ENCODE data around the gene SNTG2.

Gene SNTG2

GRCh38 chr2:1169291-1169949 is 218.8 kb downstream of the SNTG2 start:
- no peak for ATAC-seq
- TF ChIP-seq PPARA (CRISPR knock-in tag; IDR thresholded peaks at IDR 0.05; ENCODE audit: borderline replicate concordance) = no peak
- no peak for TF ChIP-seq PATZ1 (CRISPR knock-in tag; IDR thresholded peaks at IDR 0.05; ENCODE audit: borderline replicate concordance)
- no peak for TF ChIP-seq TOX (CRISPR knock-in tag; IDR thresholded peaks at IDR 0.05; ENCODE audit: borderline replicate concordance)
- TF ChIP-seq CSRNP3 (CRISPR knock-in tag; IDR thresholded peaks at IDR 0.05) = no peak
- no peak for TF ChIP-seq TCF4 (CRISPR knock-in tag; IDR thresholded peaks at IDR 0.05; ENCODE audit: borderline replicate concordance)
- no peak for TF ChIP-seq ZNF8 (CRISPR knock-in tag; IDR thresholded peaks at IDR 0.05)
- no peak for TF ChIP-seq SNAI2 (CRISPR knock-in tag; IDR thresholded peaks at IDR 0.05)
- TF ChIP-seq GLIS3 (CRISPR knock-in tag; IDR thresholded peaks at IDR 0.05) = no peak
- TF ChIP-seq OSR1 (CRISPR knock-in tag; IDR thresholded peaks at IDR 0.05) = no peak
- no peak for TF ChIP-seq ZNF565 (CRISPR knock-in tag; conservative IDR thresholded peaks at IDR 0.05; ENCODE audit: low read depth)
- no peak for TF ChIP-seq RARB (CRISPR knock-in tag; IDR thresholded peaks at IDR 0.05)
- no peak for TF ChIP-seq ZNF70 (CRISPR knock-in tag; IDR thresholded peaks at IDR 0.05)

- TF ChIP-seq ZFP30 (CRISPR knock-in tag; IDR thresholded peaks at IDR 0.05) (no peak), CSDC2 (CRISPR knock-in tag; IDR thresholded peaks at IDR 0.05) (no peak), PPARA (CRISPR knock-in tag; IDR thresholded peaks at IDR 0.05; ENCODE audit: borderline replicate concordance) (no peak), ZNF565 (CRISPR knock-in tag; conservative IDR thresholded peaks at IDR 0.05; ENCODE audit: low read depth) (no peak), BACH2 (CRISPR knock-in tag; IDR thresholded peaks at IDR 0.05; ENCODE audit: borderline replicate concordance) (no peak), ZFP3 (CRISPR knock-in tag; IDR thresholded peaks at IDR 0.05) (no peak), OSR1 (CRISPR knock-in tag; IDR thresholded peaks at IDR 0.05) (no peak)
- no peak for ATAC-seq
These were observed 219.6 kb downstream of the SNTG2 start for GRCh38 chr2:1170241-1170640.

- ATAC-seq = no peak
- no peak for TF ChIP-seq TSHZ2 (CRISPR knock-in tag; IDR thresholded peaks at IDR 0.05)
- no peak for TF ChIP-seq ZFP3 (CRISPR knock-in tag; IDR thresholded peaks at IDR 0.05)
- no peak for TF ChIP-seq ZNF70 (CRISPR knock-in tag; IDR thresholded peaks at IDR 0.05)
- TF ChIP-seq ZC3H10 (CRISPR knock-in tag; IDR thresholded peaks at IDR 0.05) = no peak
- no peak for TF ChIP-seq CSRNP3 (CRISPR knock-in tag; IDR thresholded peaks at IDR 0.05)
- no peak for TF ChIP-seq BACH2 (CRISPR knock-in tag; IDR thresholded peaks at IDR 0.05; ENCODE audit: borderline replicate concordance)
These were observed 220.1 kb downstream of the SNTG2 start for GRCh38 chr2:1170711-1171110.

GRCh38 chr2:1173528-1173927 is 222.9 kb downstream of the SNTG2 start:
- no peak for ATAC-seq
- no peak for TF ChIP-seq CSRNP3 (CRISPR knock-in tag; IDR thresholded peaks at IDR 0.05)
- no peak for TF ChIP-seq CREB5 (CRISPR knock-in tag; IDR thresholded peaks at IDR 0.05; ENCODE audit: low read depth)
